ENCODE data around the gene PEX12.

DNA sequence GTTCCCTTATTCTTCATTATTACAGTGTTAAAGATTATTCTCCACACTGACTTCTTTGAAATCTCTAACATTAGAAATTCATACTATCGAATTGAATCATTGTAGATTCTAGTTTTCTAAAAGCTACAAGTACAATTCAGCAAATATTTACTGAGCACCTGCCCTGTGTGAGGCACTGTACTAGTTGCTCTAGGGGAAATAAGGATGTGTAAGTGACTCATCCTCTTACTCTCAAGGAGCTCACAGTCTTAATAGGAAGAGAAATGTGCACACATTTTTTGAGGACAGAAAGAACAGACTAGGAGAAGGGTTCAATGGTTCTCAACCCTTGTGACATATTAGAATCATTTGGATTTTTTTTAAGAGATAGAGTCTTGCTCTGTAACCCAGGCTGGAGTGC lies 33.2 kb downstream of the PEX12 start:
- TF ChIP-seq POLR2A (IDR thresholded peaks at IDR 0.05), result no peak
- TF ChIP-seq, protein P1, sequence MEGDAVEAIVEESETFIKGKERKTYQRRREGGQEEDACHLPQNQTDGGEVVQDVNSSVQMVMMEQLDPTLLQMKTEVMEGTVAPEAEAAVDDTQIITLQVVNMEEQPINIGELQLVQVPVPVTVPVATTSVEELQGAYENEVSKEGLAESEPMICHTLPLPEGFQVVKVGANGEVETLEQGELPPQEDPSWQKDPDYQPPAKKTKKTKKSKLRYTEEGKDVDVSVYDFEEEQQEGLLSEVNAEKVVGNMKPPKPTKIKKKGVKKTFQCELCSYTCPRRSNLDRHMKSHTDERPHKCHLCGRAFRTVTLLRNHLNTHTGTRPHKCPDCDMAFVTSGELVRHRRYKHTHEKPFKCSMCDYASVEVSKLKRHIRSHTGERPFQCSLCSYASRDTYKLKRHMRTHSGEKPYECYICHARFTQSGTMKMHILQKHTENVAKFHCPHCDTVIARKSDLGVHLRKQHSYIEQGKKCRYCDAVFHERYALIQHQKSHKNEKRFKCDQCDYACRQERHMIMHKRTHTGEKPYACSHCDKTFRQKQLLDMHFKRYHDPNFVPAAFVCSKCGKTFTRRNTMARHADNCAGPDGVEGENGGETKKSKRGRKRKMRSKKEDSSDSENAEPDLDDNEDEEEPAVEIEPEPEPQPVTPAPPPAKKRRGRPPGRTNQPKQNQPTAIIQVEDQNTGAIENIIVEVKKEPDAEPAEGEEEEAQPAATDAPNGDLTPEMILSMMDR (IDR thresholded peaks at IDR 0.05), result no peak

Measured in body of pancreas (tissue), 4 donors.